HL-60 (cell line): ENCODE results near the gene SYNPO2.

ENCODE experiments used
- CTCF ChIP-seq: IDR thresholded peaks from one replicate; pipeline ENCODE4 v1.5.1; 2011; ENCODE audit warnings: low read length, control low read depth, inconsistent platforms; ENCODE audit not compliant: insufficient read depth
- GABPA ChIP-seq: IDR thresholded peaks from 2 replicates; pipeline ENCODE4 v1.6.1; 2012; ENCODE audit warnings: low read depth
- POLR2AphosphoS5 ChIP-seq: IDR thresholded peaks from 2 replicates; pipeline ENCODE4 v1.6.1; 2012; ENCODE audit warnings: low read depth

GRCh38 chr4:119024102-119024501, 135.4 kb downstream of the SYNPO2 start:
- TF ChIP-seq CTCF (no peak), GABPA (no peak), POLR2AphosphoS5 (no peak)
